Peyer's patch (tissue), 4 donors: Measurements from ENCODE around the gene TEX48.

Experiments used
- POLR2A ChIP-seq, 2 donors: fragments of 450-650 bp; IDR thresholded peaks; one replicate each; pipeline ENCODE4 v1.5.1; 2017; ENCODE audit warnings: antibody characterized with exemption in 2 of 2, mild to moderate bottlenecking in 2 of 2, moderate library complexity in 2 of 2
- TF ChIP-seq, protein P1 (sequence below), 6 experiments: fragments of 450-650 bp in 4 of 6; fragments of 200-600 bp in 2 of 6; sonication (generic) in 1 of 6; IDR thresholded peaks; one replicate each; pipeline ENCODE4 v1.5.1; 2017 to 2019; ENCODE audit warnings: antibody characterized with exemption in 6 of 6, mild to moderate bottlenecking in 3 of 6, moderate library complexity in 1 of 6

DNA sequence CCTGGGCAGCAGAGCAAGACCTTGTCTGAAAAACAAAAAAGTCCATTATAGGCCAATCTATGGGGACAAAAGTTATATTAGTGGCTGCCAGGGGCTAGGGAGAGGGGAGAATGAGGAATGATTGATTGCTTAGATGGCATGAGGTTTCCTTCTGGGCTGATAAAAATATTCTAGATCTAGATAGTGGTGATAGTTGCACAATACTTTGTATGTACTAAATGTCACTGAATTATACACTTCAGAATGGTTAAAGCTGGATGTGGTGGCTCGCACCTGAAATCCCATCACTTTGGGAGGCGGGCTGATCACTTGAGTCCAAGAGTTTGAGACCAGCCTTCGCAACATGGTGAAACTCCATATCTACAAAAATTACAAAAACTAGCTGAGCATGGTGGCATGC is 42.8 kb upstream of the TEX48 start:
- TF ChIP-seq, protein P1, sequence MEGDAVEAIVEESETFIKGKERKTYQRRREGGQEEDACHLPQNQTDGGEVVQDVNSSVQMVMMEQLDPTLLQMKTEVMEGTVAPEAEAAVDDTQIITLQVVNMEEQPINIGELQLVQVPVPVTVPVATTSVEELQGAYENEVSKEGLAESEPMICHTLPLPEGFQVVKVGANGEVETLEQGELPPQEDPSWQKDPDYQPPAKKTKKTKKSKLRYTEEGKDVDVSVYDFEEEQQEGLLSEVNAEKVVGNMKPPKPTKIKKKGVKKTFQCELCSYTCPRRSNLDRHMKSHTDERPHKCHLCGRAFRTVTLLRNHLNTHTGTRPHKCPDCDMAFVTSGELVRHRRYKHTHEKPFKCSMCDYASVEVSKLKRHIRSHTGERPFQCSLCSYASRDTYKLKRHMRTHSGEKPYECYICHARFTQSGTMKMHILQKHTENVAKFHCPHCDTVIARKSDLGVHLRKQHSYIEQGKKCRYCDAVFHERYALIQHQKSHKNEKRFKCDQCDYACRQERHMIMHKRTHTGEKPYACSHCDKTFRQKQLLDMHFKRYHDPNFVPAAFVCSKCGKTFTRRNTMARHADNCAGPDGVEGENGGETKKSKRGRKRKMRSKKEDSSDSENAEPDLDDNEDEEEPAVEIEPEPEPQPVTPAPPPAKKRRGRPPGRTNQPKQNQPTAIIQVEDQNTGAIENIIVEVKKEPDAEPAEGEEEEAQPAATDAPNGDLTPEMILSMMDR (IDR thresholded peaks at IDR 0.05), result no peak
- TF ChIP-seq POLR2A (IDR thresholded peaks at IDR 0.05), result no peak
